HG03558 (cell line): ENCODE measurements around the gene EHBP1L1.
A peak's percentile ranks its signal among the peaks of the same experiment; 100 is the strongest.

Experiments
- ATAC-seq: cut with Tn5 transposase; IDR thresholded peaks from one replicate; pipeline ENCODE4 v1.9.1; 2021; ENCODE audit warnings: moderate number of reproducible peaks; ENCODE audit not compliant: unreplicated experiment; ENCODE audit errors: extremely low read depth

EHBP1L1 gene

DNA sequence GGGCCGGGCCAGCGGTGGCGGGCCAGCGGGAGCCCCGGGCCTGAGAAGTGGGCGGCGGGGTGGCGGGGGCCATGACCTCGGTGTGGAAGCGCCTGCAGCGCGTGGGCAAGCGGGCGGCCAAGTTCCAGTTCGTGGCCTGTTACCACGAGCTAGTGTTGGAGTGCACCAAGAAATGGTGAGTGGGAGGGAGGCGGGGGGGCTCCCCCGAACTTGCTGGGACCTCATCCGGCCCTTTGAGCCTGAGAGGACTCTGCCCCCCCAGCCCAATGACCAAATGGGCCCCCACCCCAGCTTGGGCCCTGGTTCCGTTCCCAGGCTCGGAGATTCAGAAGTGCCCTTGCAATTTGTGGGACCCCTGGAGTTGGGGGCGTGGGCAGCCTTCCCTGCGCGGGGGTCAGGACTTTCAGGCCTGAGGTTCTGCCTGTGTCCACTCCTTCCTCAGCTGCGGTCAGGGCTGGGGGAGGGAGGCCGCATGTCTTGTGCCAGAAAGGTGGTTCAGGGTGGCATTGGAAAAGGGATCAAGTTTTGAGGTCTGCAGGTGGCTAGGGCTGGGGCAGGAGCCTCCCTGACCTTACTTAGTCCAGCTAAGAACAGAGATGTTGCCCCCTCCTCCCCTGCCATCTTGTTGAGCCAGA, 496 bp downstream of the EHBP1L1 start:
- no peak for ATAC-seq

GRCh38 chr11:65576867-65577755, 1.3 kb downstream of the EHBP1L1 start:
- ATAC-seq = no peak

DNA sequence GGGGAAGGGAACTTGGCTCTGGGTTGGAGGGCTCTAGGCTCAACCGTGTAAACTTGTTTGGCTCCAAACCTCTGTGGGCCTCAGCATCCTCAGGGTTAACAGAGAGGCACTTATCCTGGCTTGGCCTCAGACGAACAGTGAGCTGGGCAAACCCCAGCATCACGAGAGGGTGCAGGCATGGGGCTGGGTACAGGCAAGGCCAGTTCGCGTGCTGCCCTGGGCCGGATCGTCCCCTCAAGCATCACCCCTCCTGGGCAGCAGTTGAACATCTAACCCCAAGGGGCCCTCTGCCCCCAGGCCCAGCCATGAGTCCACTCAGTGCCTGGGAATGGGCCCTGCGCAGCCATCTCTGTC, 1.9 kb downstream of the EHBP1L1 start:
- no peak for ATAC-seq

DNA sequence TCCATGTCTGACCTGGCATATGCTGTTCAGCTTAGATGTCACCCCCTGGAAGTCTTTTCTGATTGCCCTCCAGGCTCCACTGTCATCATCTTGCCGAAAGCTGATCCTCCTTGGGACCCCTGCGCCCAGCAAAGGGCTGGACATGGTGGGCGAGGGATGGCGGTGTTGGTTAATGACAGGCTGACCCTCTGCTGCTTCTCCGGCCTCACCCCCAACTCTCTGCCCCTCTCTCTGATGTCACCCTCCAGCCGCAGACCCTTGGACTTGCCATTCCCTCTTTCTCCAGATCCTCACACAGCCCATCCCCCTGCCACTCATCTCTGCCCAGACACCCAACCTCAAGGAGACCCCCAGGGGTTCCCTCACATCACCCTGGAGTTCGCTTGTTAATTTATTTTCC, 2.3 kb downstream of the EHBP1L1 start:
- no peak for ATAC-seq

DNA sequence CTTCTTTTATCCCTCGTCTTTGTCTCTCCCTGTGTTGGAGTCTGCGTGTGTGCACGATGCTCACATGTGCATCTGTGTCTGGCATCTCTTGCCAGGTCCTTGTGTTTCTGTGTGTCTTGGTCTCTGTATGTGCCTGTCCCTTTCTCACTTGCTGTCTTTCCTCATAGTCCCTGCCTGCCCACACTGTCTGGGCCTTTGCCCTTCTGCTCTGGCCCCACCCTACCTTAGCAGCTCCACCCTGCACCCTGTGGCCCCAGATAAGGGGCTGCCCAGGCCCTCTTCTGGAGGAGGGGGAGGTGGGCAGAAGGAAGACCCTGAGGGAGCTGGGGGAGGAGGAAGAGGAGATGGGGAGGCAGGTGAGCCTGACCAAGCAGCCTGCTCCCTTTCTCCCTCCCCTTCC, 2.8 kb downstream of the EHBP1L1 start:
- ATAC-seq = no peak

- ATAC-seq = no peak
Measured at GRCh38 chr11:65579291-65579690, 3.4 kb downstream of the EHBP1L1 start.

DNA sequence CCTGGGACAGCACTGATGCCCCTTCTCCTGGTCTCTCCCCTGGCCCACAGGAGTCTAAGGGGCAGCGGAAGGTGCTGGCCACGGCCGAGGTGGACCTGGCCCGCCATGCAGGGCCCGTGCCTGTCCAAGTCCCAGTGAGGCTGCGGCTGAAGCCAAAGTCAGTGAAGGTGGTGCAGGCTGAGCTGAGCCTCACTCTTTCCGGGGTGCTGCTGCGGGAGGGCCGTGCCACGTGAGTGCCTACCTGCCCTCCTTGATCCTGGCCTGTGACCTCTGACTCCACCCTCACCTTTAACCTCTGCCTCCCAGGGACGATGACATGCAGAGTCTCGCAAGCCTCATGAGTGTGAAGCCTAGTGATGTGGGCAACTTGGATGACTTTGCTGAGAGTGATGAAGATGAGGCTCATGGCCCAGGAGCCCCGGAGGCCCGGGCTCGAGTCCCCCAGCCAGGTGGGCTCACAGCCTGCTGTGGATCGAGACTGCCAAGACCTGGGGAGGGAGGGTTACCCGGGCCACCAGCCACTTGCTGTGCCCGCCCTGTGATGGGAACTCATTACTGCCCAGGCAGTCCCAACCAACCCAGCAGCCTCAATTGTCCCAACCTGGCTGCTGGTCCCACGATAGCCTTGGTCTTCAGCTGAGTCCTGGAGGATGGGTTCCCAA, 4.3 kb downstream of the EHBP1L1 start:
- no peak for ATAC-seq

GRCh38 chr11:65580756-65581155, 4.9 kb downstream of the EHBP1L1 start:
- no peak for ATAC-seq

- ATAC-seq = no peak
Measured at GRCh38 chr11:65581928-65582327, 6.1 kb downstream of the EHBP1L1 start.

DNA sequence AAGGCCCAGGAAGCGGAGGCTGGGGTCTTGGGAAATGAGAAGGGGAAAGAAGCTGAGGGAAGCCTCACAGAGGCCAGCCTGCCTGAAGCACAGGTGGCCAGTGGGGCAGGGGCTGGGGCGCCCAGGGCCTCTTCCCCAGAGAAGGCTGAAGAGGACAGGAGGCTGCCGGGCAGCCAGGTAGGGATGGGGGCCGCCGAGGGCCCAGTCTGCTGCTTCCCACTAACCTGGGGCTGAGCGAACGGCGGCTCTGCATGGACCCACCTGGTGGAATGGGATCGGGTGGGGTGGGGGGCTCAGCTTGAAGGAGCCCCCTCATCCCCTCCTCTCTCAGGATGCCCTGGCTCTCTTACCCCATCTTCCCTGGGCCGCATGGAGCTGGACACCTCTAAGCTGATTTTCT, 7.7 kb downstream of the EHBP1L1 start:
- no peak for ATAC-seq

DNA sequence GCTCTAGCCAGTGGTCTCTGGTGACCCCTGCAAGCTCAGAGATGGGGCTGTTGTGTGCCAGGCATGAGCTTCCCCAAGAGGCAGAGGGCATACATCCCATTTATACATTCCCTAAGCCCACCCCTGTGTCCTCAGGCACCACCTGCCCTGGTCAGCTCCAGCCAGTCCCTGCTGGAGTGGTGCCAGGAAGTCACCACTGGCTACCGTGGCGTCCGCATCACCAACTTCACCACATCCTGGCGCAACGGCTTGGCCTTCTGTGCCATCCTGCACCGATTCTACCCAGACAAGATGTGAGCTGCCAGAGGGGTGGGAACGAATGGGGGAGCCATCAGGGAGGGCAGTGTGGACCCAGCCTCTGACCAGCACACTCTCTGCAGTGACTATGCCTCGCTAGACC, 8.3 kb downstream of the EHBP1L1 start:
- ATAC-seq = no peak

GRCh38 chr11:65584723-65585171, 8.9 kb downstream of the EHBP1L1 start:
- no peak for ATAC-seq

GRCh38 chr11:65585396-65586246, 9.8 kb downstream of the EHBP1L1 start:
- ATAC-seq = no peak

GRCh38 chr11:65586247-65586630, 10.4 kb downstream of the EHBP1L1 start:
- ATAC-seq = no peak

DNA sequence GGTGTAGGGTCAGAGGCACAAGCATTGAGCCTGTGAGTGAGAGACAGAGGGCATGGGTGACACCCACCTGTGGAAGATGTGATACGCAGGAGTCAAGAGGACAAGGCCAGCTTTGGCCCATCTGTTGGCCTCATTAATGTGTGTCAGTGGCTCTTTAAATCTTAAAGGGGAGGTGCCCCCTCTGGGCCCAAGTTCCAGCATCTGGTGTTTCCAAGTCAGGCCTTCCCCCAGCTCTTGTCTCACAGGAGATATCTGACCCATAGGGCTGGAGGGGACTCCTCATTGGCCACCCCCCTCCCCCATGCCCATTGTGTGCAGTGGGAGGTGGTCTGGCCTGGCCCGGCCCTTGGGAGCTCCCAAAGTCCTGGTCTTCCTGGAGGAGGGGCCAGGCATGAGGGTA, 10.8 kb downstream of the EHBP1L1 start:
- no peak for ATAC-seq

GRCh38 chr11:65588199-65589054, 12.6 kb downstream of the EHBP1L1 start:
- ATAC-seq = peak; percentile 46

DNA sequence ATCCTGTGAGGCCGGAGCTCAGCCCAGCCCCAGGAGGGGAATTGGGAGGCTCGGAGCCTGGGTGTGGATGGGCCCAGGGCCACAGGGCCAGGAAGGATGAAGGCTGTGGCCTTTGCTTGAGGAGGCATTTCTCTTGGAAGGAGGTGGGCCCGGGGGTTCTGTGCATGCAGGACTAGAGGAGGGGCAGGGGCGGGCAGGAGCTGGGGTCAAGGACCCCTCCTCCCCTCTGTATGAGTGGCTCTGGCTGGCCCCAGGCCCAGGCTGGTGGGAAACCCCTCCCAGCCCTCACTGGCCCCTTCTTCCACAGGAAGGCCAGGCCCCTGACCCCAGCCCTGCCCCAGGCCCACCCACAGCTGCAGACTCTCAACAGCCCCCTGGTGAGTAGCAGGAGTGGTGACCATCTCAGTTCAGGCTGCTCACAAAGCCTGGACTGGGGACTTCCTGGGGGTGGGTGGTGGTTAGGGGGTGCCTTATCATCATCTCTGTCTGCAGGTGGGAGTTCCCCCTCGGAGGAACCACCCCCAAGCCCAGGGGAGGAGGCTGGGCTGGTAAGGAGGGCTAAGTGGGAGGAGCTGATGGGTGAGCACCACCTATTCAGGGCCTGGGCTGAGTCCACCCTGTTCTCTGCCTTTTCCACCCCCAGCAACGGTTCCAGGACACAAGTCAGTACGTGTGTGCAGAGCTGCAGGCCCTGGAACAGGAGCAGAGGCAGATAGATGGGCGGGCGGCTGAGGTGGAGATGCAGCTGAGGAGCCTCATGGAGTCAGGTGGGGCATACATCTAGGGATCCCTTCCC, 13.8 kb downstream of the EHBP1L1 start:
- no peak for ATAC-seq

DNA sequence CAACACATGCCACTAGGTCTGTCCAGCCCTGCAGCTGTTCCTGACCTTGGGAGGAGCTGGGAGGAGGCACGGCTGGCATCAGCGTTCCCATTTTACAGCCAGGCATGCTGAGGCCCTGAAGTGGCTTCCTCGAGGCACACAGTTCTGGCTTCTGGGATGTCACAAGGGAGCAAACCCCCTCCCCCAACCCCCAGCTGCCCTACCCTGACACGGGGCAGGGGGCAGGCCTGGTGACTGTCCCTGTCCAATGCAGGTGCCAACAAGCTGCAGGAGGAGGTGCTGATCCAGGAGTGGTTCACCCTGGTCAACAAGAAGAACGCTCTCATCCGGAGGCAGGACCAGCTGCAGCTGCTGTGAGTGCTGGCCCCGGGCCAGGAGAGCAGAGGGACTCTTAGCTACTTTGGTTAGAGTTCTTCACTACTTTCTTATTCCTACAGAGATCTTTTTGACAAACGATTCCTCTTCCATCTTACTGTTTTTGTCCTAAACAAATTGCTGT, 14.4 kb downstream of the EHBP1L1 start:
- ATAC-seq = no peak
